GM23338 (cell line): ENCODE results near the gene XRCC4. TPM values are rescaled to one million over a fixed set of nuclear protein-coding genes. Genes with fewer than 3 reads are reported as not detected.

Experiments used
- ATAC-seq: fragments of 200-7000 bp; cut with Tn5 transposase; 3 replicates; pipeline ENCODE4 v1.9.1; 2020
- DNase-seq: peaks from one replicate; pipeline ENCODE4 v3.0.0-alpha.2; 2015; ENCODE audit warnings: low spot score
- H2AFZ ChIP-seq: fragments of 200-600 bp; sonication (generic); 2 replicates; pipeline ENCODE4 v1.8.0; 2016; ENCODE audit warnings: antibody characterized with exemption, mild to moderate bottlenecking, moderate library complexity
- H3F3A ChIP-seq: fragments of 200-600 bp; sonication (generic); replicated peaks from 2 replicates; pipeline ENCODE4 v1.8.0; 2017; ENCODE audit warnings: antibody characterized with exemption, mixed run types, low read depth
- H3K27ac ChIP-seq: fragments of 200-600 bp; sonication (generic); 2 replicates; pipeline ENCODE4 v1.6.1; 2016; ENCODE audit warnings: low read depth
- H3K27me3 ChIP-seq: fragments of 200-600 bp; sonication (generic); 2 replicates; pipeline ENCODE4 v1.8.0; 2016; ENCODE audit warnings: mild to moderate bottlenecking, mixed run types, moderate library complexity; ENCODE audit not compliant: insufficient read depth
- H3K36me3 ChIP-seq: fragments of 200-600 bp; sonication (generic); 2 replicates; pipeline ENCODE4 v1.8.0; 2016; ENCODE audit warnings: mild to moderate bottlenecking; ENCODE audit not compliant: insufficient read depth
- H3K4me1 ChIP-seq: fragments of 200-600 bp; sonication (generic); 2 replicates; pipeline ENCODE4 v1.8.0; 2016; ENCODE audit warnings: mild to moderate bottlenecking, moderate library complexity; ENCODE audit not compliant: insufficient read depth
- H3K4me2 ChIP-seq: fragments of 200-600 bp; sonication (generic); 2 replicates; pipeline ENCODE4 v1.7.1; 2017; ENCODE audit warnings: mixed run types
- H3K4me3 ChIP-seq: fragments of 200-600 bp; sonication (generic); 2 replicates; pipeline ENCODE4 v1.6.1; 2016; ENCODE audit warnings: mixed run types
- H3K79me2 ChIP-seq: fragments of 200-600 bp; sonication (generic); replicated peaks from 2 replicates; pipeline ENCODE4 v1.8.0; 2017; ENCODE audit warnings: mild to moderate bottlenecking; ENCODE audit not compliant: insufficient read depth
- H3K9me2 ChIP-seq: fragments of 200-600 bp; sonication (generic); 2 replicates; pipeline ENCODE4 v1.8.0; 2017; ENCODE audit not compliant: insufficient read depth
- H4K20me1 ChIP-seq: fragments of 200-600 bp; sonication (generic); replicated peaks from 2 replicates; pipeline ENCODE4 v1.8.0; 2017; ENCODE audit warnings: mild to moderate bottlenecking; ENCODE audit not compliant: insufficient read depth
- H3K27ac Mint-ChIP-seq: 2 replicates; pipeline ENCODE4 v1.8.0; 2020; ENCODE audit warnings: inconsistent platforms, mild to moderate bottlenecking, moderate library complexity, mixed read lengths
- H3K27me3 Mint-ChIP-seq: 3 replicates; pipeline ENCODE4 v1.8.0; 2022; ENCODE audit warnings: low read depth, mild to moderate bottlenecking, moderate library complexity, mixed read lengths, inconsistent platforms; ENCODE audit not compliant: insufficient read depth, poor library complexity
- H3K36me3 Mint-ChIP-seq: 3 replicates; pipeline ENCODE4 v1.8.0; 2021; ENCODE audit warnings: low read depth, mild to moderate bottlenecking, inconsistent platforms, moderate library complexity, mixed read lengths
- H3K4me1 Mint-ChIP-seq: 3 replicates; pipeline ENCODE4 v1.8.0; 2020; ENCODE audit warnings: mild to moderate bottlenecking, inconsistent platforms, mixed read lengths
- H3K4me3 Mint-ChIP-seq: 3 replicates; pipeline ENCODE4 v1.8.0; 2021; ENCODE audit warnings: moderate library complexity, mild to moderate bottlenecking, inconsistent platforms, mixed read lengths
- H3K9me3 Mint-ChIP-seq: 3 replicates; pipeline ENCODE4 v1.8.0; 2020; ENCODE audit warnings: moderate library complexity, mild to moderate bottlenecking, inconsistent platforms, mixed read lengths
- CREB1 ChIP-seq: fragments of 250-450 bp; sonication (Bioruptor Pico); IDR thresholded peaks from 2 replicates; pipeline ENCODE4 v1.5.0; 2020; ENCODE audit warnings: low read depth, mild to moderate bottlenecking, moderate library complexity
- ETS1 ChIP-seq: IDR thresholded peaks from 2 replicates; pipeline ENCODE4 v1.6.1; 2016; ENCODE audit warnings: antibody characterized with exemption
- EZH2 ChIP-seq: fragments of 200-600 bp; sonication (generic); IDR thresholded peaks from one replicate; pipeline ENCODE4 v1.8.0; 2017; ENCODE audit warnings: antibody characterized with exemption, mild to moderate bottlenecking, low read depth; ENCODE audit not compliant: unreplicated experiment
- EZH2phosphoT487 ChIP-seq: fragments of 200-600 bp; sonication (generic); IDR thresholded peaks from one replicate; pipeline ENCODE4 v1.8.1; 2018; ENCODE audit warnings: antibody characterized with exemption; ENCODE audit not compliant: unreplicated experiment
- JUNB ChIP-seq: IDR thresholded peaks from one replicate; pipeline ENCODE4 v1.6.1; 2016; ENCODE audit warnings: antibody characterized with exemption; ENCODE audit not compliant: unreplicated experiment
- NANOG ChIP-seq: IDR thresholded peaks from 2 replicates; pipeline ENCODE4 v1.6.1; 2016; ENCODE audit warnings: antibody characterized with exemption, borderline replicate concordance
- POLR2AphosphoS5 ChIP-seq: IDR thresholded peaks from 2 replicates; pipeline ENCODE4 v1.6.1; 2016; ENCODE audit warnings: antibody characterized with exemption, low read depth
- STAT1 ChIP-seq: IDR thresholded peaks from one replicate; pipeline ENCODE4 v1.6.1; 2016; ENCODE audit warnings: antibody characterized with exemption; ENCODE audit not compliant: unreplicated experiment
- ZNF114 ChIP-seq: fragments of 250-450 bp; sonication (Bioruptor Pico); IDR thresholded peaks from 2 replicates; pipeline ENCODE4 v1.5.0; 2020; ENCODE audit warnings: mild to moderate bottlenecking, moderate library complexity
- ZNF331 ChIP-seq: fragments of 250-450 bp; sonication (Bioruptor Pico); IDR thresholded peaks from 2 replicates; pipeline ENCODE4 v1.5.0; 2020; ENCODE audit warnings: low read depth, mild to moderate bottlenecking, moderate library complexity
- polyA plus RNA-seq: library from polyadenylated mRNA; unstranded; fragments of >200 nt; fragmentation: Nextera tagmentation; extraction: Ambion mirVana; gene quantifications from 2 replicates; pipeline ENCODE4 v1.2.1, GENCODE V29; 2016
- total RNA-seq: library from RNA; depleted of rRNA; stranded (reverse); fragments of >200 nt; shearing (Covaris generic); gene quantifications from 2 replicates; pipeline ENCODE4 v1.2.3, GENCODE V29; 2014
- TF ChIP-seq, protein P1 (sequence below): IDR thresholded peaks from one replicate; pipeline ENCODE4 v1.6.1; 2018; ENCODE audit warnings: antibody characterized with exemption; ENCODE audit not compliant: unreplicated experiment
- TF ChIP-seq, protein P2 (sequence below): fragments of 250-450 bp; sonication (Bioruptor Pico); IDR thresholded peaks from 2 replicates; pipeline ENCODE4 v1.5.0; 2020; ENCODE audit warnings: mild to moderate bottlenecking, moderate library complexity
- TF ChIP-seq, protein P3 (sequence below), 2 experiments: fragments of 200-600 bp in 1 of 2; sonication (generic) in 1 of 2; conservative IDR thresholded peaks; 2 replicates each; pipeline versions ENCODE4 v1.5.1 to v1.6.1; 2016 to 2017; ENCODE audit warnings: antibody characterized with exemption in 2 of 2, low read depth in 2 of 2, mild to moderate bottlenecking in 2 of 2, moderate library complexity in 1 of 2

The XRCC4 gene
- total and polyA plus RNA-seq, 2 experiments from 2014 or later = 11.5 to 22.4 TPM

DNA sequence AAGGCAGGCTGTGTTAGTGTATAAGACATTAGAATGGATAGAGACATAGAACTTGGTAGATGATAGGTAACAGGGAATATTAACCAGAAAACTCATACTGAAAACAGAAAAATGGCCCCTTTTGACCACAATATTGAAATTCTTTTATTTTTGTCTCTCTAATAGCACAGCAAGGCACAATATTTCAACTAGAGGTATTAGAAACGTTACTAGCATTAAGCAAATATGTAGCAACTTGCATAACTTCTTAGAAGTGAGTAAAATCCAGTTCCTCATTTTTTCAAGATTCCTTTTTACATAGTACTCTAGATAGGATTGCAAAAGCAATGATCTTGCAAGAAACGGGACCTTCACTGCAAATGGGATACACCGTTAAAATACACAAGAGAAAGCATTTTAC lies 291.5 kb downstream of the XRCC4 start:
- no peak overlapping the region for H3K4me3 Mint-ChIP-seq
- H2AFZ ChIP-seq = no peak overlapping the region
- no peak overlapping the region for H3K4me2 ChIP-seq
- no peaks in the 10 kb centered on the region for H3F3A ChIP-seq
- H3K9me3 Mint-ChIP-seq = no peaks in the 10 kb centered on the region
- no peaks in the 10 kb centered on the region for H3K27me3 ChIP-seq
- no peak for ATAC-seq
- H3K27ac Mint-ChIP-seq = no peak overlapping the region
- no peaks in the 10 kb centered on the region for H3K79me2 ChIP-seq
- H3K36me3 Mint-ChIP-seq = no peaks in the 10 kb centered on the region
- no peaks in the 10 kb centered on the region; the same call in 1 of the 3 replicates for H3K4me1 Mint-ChIP-seq
- no peak overlapping the region for H3K27ac ChIP-seq
- peaks cover 7% of the 10 kb centered on the region; the same call in 1 of the 2 replicates for H3K9me2 ChIP-seq
- no peak overlapping the region for H3K4me3 ChIP-seq
- H3K4me1 ChIP-seq = no peaks in the 10 kb centered on the region; the same call in 1 of the 2 replicates
- TF ChIP-seq ETS1 (no peak), EZH2phosphoT487 (no peak), EZH2 (no peak), CREB1 (CRISPR knock-in tag) (no peak), STAT1 (no peak), ZNF331 (CRISPR knock-in tag) (no peak), NANOG (no peak), JUNB (no peak), POLR2AphosphoS5 (no peak), ZNF114 (CRISPR knock-in tag) (no peak)
- TF ChIP-seq, protein P1, sequence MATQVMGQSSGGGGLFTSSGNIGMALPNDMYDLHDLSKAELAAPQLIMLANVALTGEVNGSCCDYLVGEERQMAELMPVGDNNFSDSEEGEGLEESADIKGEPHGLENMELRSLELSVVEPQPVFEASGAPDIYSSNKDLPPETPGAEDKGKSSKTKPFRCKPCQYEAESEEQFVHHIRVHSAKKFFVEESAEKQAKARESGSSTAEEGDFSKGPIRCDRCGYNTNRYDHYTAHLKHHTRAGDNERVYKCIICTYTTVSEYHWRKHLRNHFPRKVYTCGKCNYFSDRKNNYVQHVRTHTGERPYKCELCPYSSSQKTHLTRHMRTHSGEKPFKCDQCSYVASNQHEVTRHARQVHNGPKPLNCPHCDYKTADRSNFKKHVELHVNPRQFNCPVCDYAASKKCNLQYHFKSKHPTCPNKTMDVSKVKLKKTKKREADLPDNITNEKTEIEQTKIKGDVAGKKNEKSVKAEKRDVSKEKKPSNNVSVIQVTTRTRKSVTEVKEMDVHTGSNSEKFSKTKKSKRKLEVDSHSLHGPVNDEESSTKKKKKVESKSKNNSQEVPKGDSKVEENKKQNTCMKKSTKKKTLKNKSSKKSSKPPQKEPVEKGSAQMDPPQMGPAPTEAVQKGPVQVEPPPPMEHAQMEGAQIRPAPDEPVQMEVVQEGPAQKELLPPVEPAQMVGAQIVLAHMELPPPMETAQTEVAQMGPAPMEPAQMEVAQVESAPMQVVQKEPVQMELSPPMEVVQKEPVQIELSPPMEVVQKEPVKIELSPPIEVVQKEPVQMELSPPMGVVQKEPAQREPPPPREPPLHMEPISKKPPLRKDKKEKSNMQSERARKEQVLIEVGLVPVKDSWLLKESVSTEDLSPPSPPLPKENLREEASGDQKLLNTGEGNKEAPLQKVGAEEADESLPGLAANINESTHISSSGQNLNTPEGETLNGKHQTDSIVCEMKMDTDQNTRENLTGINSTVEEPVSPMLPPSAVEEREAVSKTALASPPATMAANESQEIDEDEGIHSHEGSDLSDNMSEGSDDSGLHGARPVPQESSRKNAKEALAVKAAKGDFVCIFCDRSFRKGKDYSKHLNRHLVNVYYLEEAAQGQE = no peak
- TF ChIP-seq, protein P2, sequence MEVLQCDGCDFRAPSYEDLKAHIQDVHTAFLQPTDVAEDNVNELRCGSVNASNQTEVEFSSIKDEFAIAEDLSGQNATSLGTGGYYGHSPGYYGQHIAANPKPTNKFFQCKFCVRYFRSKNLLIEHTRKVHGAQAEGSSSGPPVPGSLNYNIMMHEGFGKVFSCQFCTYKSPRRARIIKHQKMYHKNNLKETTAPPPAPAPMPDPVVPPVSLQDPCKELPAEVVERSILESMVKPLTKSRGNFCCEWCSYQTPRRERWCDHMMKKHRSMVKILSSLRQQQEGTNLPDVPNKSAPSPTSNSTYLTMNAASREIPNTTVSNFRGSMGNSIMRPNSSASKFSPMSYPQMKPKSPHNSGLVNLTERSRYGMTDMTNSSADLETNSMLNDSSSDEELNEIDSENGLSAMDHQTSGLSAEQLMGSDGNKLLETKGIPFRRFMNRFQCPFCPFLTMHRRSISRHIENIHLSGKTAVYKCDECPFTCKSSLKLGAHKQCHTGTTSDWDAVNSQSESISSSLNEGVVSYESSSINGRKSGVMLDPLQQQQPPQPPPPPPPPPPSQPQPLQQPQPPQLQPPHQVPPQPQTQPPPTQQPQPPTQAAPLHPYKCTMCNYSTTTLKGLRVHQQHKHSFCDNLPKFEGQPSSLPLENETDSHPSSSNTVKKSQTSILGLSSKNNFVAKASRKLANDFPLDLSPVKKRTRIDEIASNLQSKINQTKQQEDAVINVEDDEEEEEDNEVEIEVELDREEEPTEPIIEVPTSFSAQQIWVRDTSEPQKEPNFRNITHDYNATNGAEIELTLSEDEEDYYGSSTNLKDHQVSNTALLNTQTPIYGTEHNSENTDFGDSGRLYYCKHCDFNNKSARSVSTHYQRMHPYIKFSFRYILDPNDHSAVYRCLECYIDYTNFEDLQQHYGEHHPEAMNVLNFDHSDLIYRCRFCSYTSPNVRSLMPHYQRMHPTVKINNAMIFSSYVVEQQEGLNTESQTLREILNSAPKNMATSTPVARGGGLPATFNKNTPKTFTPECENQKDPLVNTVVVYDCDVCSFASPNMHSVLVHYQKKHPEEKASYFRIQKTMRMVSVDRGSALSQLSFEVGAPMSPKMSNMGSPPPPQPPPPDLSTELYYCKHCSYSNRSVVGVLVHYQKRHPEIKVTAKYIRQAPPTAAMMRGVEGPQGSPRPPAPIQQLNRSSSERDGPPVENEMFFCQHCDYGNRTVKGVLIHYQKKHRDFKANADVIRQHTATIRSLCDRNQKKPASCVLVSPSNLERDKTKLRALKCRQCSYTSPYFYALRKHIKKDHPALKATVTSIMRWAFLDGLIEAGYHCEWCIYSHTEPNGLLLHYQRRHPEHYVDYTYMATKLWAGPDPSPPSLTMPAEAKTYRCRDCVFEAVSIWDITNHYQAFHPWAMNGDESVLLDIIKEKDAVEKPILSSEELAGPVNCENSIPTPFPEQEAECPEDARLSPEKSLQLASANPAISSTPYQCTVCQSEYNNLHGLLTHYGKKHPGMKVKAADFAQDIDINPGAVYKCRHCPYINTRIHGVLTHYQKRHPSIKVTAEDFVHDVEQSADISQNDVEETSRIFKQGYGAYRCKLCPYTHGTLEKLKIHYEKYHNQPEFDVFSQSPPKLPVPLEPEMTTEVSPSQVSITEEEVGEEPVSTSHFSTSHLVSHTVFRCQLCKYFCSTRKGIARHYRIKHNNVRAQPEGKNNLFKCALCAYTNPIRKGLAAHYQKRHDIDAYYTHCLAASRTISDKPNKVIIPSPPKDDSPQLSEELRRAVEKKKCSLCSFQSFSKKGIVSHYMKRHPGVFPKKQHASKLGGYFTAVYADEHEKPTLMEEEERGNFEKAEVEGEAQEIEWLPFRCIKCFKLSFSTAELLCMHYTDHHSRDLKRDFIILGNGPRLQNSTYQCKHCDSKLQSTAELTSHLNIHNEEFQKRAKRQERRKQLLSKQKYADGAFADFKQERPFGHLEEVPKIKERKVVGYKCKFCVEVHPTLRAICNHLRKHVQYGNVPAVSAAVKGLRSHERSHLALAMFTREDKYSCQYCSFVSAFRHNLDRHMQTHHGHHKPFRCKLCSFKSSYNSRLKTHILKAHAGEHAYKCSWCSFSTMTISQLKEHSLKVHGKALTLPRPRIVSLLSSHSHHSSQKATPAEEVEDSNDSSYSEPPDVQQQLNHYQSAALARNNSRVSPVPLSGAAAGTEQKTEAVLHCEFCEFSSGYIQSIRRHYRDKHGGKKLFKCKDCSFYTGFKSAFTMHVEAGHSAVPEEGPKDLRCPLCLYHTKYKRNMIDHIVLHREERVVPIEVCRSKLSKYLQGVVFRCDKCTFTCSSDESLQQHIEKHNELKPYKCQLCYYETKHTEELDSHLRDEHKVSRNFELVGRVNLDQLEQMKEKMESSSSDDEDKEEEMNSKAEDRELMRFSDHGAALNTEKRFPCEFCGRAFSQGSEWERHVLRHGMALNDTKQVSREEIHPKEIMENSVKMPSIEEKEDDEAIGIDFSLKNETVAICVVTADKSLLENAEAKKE = no peak
- TF ChIP-seq, protein P3, sequence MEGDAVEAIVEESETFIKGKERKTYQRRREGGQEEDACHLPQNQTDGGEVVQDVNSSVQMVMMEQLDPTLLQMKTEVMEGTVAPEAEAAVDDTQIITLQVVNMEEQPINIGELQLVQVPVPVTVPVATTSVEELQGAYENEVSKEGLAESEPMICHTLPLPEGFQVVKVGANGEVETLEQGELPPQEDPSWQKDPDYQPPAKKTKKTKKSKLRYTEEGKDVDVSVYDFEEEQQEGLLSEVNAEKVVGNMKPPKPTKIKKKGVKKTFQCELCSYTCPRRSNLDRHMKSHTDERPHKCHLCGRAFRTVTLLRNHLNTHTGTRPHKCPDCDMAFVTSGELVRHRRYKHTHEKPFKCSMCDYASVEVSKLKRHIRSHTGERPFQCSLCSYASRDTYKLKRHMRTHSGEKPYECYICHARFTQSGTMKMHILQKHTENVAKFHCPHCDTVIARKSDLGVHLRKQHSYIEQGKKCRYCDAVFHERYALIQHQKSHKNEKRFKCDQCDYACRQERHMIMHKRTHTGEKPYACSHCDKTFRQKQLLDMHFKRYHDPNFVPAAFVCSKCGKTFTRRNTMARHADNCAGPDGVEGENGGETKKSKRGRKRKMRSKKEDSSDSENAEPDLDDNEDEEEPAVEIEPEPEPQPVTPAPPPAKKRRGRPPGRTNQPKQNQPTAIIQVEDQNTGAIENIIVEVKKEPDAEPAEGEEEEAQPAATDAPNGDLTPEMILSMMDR (conservative IDR thresholded peaks at IDR 0.05; ENCODE audit: low read depth in 2 of 2) = no peak
- no peaks in the 10 kb centered on the region for H3K27me3 Mint-ChIP-seq
- no peak for DNase-seq
- H4K20me1 ChIP-seq = no peaks in the 10 kb centered on the region
- H3K36me3 ChIP-seq = no peaks in the 10 kb centered on the region
